Measurements from ENCODE around the gene FARP2. TPM values are rescaled to one million over a fixed set of nuclear protein-coding genes. Genes with fewer than 3 reads are reported as not detected.

FARP2 gene
- total RNA-seq, 1 experiment from 2014 or later: 29.9 TPM

DNA sequence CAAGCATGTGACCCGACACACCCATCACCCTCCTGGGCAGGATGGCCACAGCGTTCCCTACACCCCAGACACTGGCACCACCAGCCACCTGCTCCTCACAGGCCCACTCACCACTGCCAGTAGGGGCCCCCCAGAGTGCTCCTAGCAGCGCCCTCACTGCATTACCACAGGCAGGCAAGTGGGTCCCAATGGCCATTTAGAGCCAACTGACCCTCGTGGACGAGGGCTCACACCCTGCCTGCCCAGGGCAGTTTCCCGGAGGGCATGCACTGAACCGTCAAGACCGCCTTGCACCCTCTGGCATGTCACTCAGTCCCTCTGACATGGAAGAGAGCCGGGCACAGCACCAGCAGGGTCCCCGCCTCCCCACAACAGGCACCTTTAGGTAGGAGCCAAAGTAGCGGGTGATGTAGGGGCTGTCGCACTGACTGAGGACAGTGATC, 145.0 kb downstream of the FARP2 start:
- ATAC-seq: no peak

DNA sequence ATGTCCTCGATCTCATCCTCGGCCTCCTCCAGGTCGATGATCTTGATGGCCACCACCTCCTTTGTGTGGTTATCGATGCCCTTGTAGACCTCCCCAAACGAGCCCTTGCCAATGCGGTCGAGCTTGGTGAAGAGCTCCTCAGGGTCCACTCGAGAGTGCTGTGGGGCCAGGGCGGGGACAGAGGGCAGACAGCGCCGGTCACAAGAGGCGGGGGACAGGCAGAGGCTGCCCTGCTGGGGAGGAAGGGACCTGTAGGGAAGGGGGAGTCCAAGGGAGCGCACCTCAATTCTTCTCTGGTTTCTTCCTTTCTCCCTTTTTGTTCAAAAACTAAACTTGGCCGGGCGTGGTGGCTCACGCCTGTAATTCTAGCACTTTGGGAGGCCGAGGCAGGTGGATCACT, 145.5 kb downstream of the FARP2 start:
- Histone ChIP-seq H3F3A (ENCODE audit: low read length, unreplicated experiment) (no peaks in the 10 kb centered on the region), H3K79me2 (ENCODE audit: low read length) (peaks cover 54% of the 10 kb centered on the region), H3K27ac (ENCODE audit: low read length) (no peak overlapping the region), H3K4me3 (ENCODE audit: low read length) (no peak overlapping the region), H3K9ac (ENCODE audit: low read length) (no peak overlapping the region), H4K20me1 (ENCODE audit: low read length) (no peaks in the 10 kb centered on the region; the same call in 1 of the 2 replicates), H2AFZ (ENCODE audit: low read length) (no peak overlapping the region), H3K4me2 (ENCODE audit: low read length) (no peak overlapping the region), H3K9me3 (ENCODE audit: low read length) (no peaks in the 10 kb centered on the region), H3K27me3 (ENCODE audit: low read length) (no peaks in the 10 kb centered on the region), H3K4me1 (ENCODE audit: insufficient read depth, low read length) (peaks cover 10% of the 10 kb centered on the region; the same call in 1 of the 2 replicates), H3K36me3 (ENCODE audit: low read depth, low read length) (no peaks in the 10 kb centered on the region), H3K9me2 (replicated peaks; ENCODE audit: low read length) (no peaks in the 10 kb centered on the region)
- ATAC-seq (no peak), DNase-seq (no peak)
- intact Hi-C loops (cut with micrococcal nuclease): no loop called here
- CTCF ChIA-PET: no interaction called here
- no TSS peak for BruUV-seq (replicated peaks)
- TF ChIP-seq, protein P1, sequence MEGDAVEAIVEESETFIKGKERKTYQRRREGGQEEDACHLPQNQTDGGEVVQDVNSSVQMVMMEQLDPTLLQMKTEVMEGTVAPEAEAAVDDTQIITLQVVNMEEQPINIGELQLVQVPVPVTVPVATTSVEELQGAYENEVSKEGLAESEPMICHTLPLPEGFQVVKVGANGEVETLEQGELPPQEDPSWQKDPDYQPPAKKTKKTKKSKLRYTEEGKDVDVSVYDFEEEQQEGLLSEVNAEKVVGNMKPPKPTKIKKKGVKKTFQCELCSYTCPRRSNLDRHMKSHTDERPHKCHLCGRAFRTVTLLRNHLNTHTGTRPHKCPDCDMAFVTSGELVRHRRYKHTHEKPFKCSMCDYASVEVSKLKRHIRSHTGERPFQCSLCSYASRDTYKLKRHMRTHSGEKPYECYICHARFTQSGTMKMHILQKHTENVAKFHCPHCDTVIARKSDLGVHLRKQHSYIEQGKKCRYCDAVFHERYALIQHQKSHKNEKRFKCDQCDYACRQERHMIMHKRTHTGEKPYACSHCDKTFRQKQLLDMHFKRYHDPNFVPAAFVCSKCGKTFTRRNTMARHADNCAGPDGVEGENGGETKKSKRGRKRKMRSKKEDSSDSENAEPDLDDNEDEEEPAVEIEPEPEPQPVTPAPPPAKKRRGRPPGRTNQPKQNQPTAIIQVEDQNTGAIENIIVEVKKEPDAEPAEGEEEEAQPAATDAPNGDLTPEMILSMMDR (conservative IDR thresholded peaks at IDR 0.05; ENCODE audit: low read depth, low read length): no peak
- TF ChIP-seq EZH2phosphoT487 (IDR thresholded peaks at IDR 0.05; ENCODE audit: borderline replicate concordance, low read length): no peak
- TF ChIP-seq EZH2 (IDR thresholded peaks at IDR 0.05; ENCODE audit: low read length, unreplicated experiment): no peak
- POLR2A ChIA-PET (ENCODE audit: unreplicated experiment): no interaction called here

More for the DNA sequence above, 145.0 kb downstream of the FARP2 start:
- Histone ChIP-seq H3K9me2 (replicated peaks; ENCODE audit: low read length) (no peaks in the 10 kb centered on the region), H3K79me2 (ENCODE audit: low read length) (peaks cover 50% of the 10 kb centered on the region), H4K20me1 (ENCODE audit: low read length) (no peaks in the 10 kb centered on the region; the same call in 1 of the 2 replicates), H3K4me2 (ENCODE audit: low read length) (no peak overlapping the region), H3K9ac (ENCODE audit: low read length) (no peak overlapping the region), H3F3A (ENCODE audit: low read length, unreplicated experiment) (no peaks in the 10 kb centered on the region), H3K4me1 (ENCODE audit: insufficient read depth, low read length) (peaks cover 5% of the 10 kb centered on the region; the same call in 1 of the 2 replicates), H3K9me3 (ENCODE audit: low read length) (no peaks in the 10 kb centered on the region), H3K27ac (ENCODE audit: low read length) (no peak overlapping the region), H3K36me3 (ENCODE audit: low read depth, low read length) (no peaks in the 10 kb centered on the region), H3K4me3 (ENCODE audit: low read length) (no peak overlapping the region), H2AFZ (ENCODE audit: low read length) (no peak overlapping the region), H3K27me3 (ENCODE audit: low read length) (no peaks in the 10 kb centered on the region)
- DNase-seq: no peak
- ChIA-PET POLR2A (ENCODE audit: unreplicated experiment) (no interaction called here), CTCF (no interaction called here)
- intact Hi-C loops (cut with micrococcal nuclease): no loop called here
- no TSS peak for BruUV-seq (replicated peaks)
- TF ChIP-seq EZH2phosphoT487 (IDR thresholded peaks at IDR 0.05; ENCODE audit: borderline replicate concordance, low read length): no peak
- TF ChIP-seq, protein P1 (conservative IDR thresholded peaks at IDR 0.05; ENCODE audit: low read depth, low read length): no peak
- no peak for TF ChIP-seq EZH2 (IDR thresholded peaks at IDR 0.05; ENCODE audit: low read length, unreplicated experiment)

DNA sequence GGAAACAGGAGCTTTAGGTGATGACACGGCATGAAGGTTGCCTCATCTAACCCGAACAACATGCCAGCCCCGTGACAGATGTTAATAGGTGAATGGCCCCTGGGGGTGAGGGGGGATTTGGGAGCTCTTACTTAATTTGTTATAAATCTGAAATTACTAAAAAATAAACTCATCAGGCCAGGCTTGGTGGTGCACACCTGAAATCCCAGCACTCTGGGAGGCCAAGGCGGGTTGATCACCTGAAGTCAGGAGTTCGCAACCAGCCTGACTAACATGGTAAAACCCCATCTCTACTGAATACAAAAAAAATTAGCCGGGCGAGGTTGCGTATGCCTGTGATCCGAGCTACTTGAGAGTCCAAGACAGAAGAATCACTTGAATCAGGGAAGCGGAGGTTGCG, 146.2 kb downstream of the FARP2 start:
- Histone ChIP-seq H3K4me1 (ENCODE audit: insufficient read depth, low read length) (peaks cover 11% of the 10 kb centered on the region; the same call in 1 of the 2 replicates), H3K27me3 (ENCODE audit: low read length) (no peaks in the 10 kb centered on the region), H3K4me2 (ENCODE audit: low read length) (no peak overlapping the region), H3F3A (ENCODE audit: low read length, unreplicated experiment) (no peaks in the 10 kb centered on the region), H3K9me3 (ENCODE audit: low read length) (no peaks in the 10 kb centered on the region), H3K9me2 (replicated peaks; ENCODE audit: low read length) (no peaks in the 10 kb centered on the region), H3K36me3 (ENCODE audit: low read depth, low read length) (no peaks in the 10 kb centered on the region), H4K20me1 (ENCODE audit: low read length) (no peaks in the 10 kb centered on the region; the same call in 1 of the 2 replicates), H3K27ac (ENCODE audit: low read length) (no peak overlapping the region), H3K9ac (ENCODE audit: low read length) (no peak overlapping the region), H2AFZ (ENCODE audit: low read length) (no peak overlapping the region), H3K4me3 (ENCODE audit: low read length) (no peak overlapping the region), H3K79me2 (ENCODE audit: low read length) (peaks cover 62% of the 10 kb centered on the region)
- ChIA-PET POLR2A (ENCODE audit: unreplicated experiment) (no interaction called here), CTCF (no interaction called here)
- DNase-seq: no peak
- ATAC-seq: no peak
- intact Hi-C loops (cut with micrococcal nuclease): no loop called here
- BruUV-seq (replicated peaks): no TSS peak
- TF ChIP-seq, protein P1 (conservative IDR thresholded peaks at IDR 0.05; ENCODE audit: low read depth, low read length): no peak
- TF ChIP-seq EZH2 (IDR thresholded peaks at IDR 0.05; ENCODE audit: low read length, unreplicated experiment): no peak

Data from PC-3 (cell line).